Measurements from ENCODE around the gene RASA3. TPM values are rescaled to one million over a fixed set of nuclear protein-coding genes. Genes with fewer than 3 reads are reported as not detected.

RASA3 gene
- total RNA-seq, 1 donor: 78.9 TPM

DNA sequence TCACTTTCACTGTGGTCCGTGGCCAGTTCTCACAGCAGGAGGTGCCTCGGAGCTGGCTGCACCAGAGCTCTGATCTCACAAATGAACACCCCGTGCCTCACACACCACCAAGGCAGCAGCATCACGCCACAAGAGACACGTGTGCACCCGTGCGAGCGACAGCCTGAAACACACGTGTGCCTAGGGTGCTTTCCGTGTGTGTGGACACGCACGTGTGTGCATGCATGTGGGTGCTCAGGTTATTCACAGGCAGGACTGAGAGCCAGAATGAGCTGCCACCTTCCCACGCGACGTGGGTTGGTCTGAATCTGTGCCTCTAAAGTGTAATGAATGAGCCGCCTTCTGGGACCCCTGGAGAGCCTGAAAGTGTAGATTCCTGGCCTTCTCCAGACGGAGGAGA, 90.9 kb downstream of the RASA3 start:
- Histone ChIP-seq H3K27me3 (ENCODE audit: insufficient read depth, low read length) (no peaks in the 10 kb centered on the region), H3K4me3 (ENCODE audit: low read length) (no peak overlapping the region), H3K4me1 (ENCODE audit: insufficient read depth, low read length) (peaks cover 31% of the 10 kb centered on the region), H3K9me3 (ENCODE audit: low read depth, low read length) (no peaks in the 10 kb centered on the region)

GRCh38 chr13:114039471-114040141, 92.8 kb downstream of the RASA3 start:
- Histone ChIP-seq H3K4me3 (ENCODE audit: low read length) (no peak overlapping the region), H3K27me3 (ENCODE audit: insufficient read depth, low read length) (no peaks in the 10 kb centered on the region), H3K4me1 (ENCODE audit: insufficient read depth, low read length) (peaks cover 29% of the 10 kb centered on the region), H3K9me3 (ENCODE audit: low read depth, low read length) (no peaks in the 10 kb centered on the region)

DNA sequence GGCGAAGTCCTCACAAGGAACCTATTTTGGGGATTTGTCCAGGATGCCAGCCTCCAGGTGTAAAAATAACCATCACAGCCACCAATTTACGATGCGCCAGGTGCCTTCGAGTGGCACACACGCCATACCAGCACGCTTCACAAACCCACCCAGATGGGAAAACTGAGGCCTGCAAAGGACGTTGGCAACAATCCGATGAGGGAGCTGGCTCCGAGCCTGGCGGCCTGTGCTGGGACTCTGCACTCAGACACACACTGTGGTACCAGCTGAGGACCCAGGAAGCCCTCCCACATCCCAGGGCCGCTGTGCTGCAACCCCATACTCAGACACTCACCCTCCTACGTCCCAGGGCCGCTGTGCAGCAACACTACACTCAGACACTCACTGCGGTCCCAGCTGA, 93.5 kb downstream of the RASA3 start:
- H3K27me3 ChIP-seq (ENCODE audit: insufficient read depth, low read length): no peaks in the 10 kb centered on the region
- no peak overlapping the region for H3K4me3 ChIP-seq (ENCODE audit: low read length)
- H3K9me3 ChIP-seq (ENCODE audit: low read depth, low read length): no peaks in the 10 kb centered on the region
- peaks cover 27% of the 10 kb centered on the region for H3K4me1 ChIP-seq (ENCODE audit: insufficient read depth, low read length)

- Histone ChIP-seq H3K4me3 (ENCODE audit: low read length) (no peak overlapping the region), H3K4me1 (ENCODE audit: insufficient read depth, low read length) (peaks cover 24% of the 10 kb centered on the region), H3K9me3 (ENCODE audit: low read depth, low read length) (no peaks in the 10 kb centered on the region), H3K27me3 (ENCODE audit: insufficient read depth, low read length) (no peaks in the 10 kb centered on the region)
Observed at GRCh38 chr13:114038211-114038613, 94.2 kb downstream of the RASA3 start.

- Histone ChIP-seq H3K9me3 (ENCODE audit: low read depth, low read length) (no peaks in the 10 kb centered on the region), H3K4me1 (ENCODE audit: insufficient read depth, low read length) (peaks cover 20% of the 10 kb centered on the region), H3K27me3 (ENCODE audit: insufficient read depth, low read length) (no peaks in the 10 kb centered on the region), H3K4me3 (ENCODE audit: low read length) (no peak overlapping the region)
Observed at GRCh38 chr13:114037674-114038073, 94.7 kb downstream of the RASA3 start.

- H3K27me3 ChIP-seq (ENCODE audit: insufficient read depth, low read length): no peaks in the 10 kb centered on the region
- no peaks in the 10 kb centered on the region for H3K9me3 ChIP-seq (ENCODE audit: low read depth, low read length)
- no peak overlapping the region for H3K4me3 ChIP-seq (ENCODE audit: low read length)
- H3K4me1 ChIP-seq (ENCODE audit: insufficient read depth, low read length): peaks cover 20% of the 10 kb centered on the region
Observed at GRCh38 chr13:114035583-114036531, 96.6 kb downstream of the RASA3 start.

DNA sequence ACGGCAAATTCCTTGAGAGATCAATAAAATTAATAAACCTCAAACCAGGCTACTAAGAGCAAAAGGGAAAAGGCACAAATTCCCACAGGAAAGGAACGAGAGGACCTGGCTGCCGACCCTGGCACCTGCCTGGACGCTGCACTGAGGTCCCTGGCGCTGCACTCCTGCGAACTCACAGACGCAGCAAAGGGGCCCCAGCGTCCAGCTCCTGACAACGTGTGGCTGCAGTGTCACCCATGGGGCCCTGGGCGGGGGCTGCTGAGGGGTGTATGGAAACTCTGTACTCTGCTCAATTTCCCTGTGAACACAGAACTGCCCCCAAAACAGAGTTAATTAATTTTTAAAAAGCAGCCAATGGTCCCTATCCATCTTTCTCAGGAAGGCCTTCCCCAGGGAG, 97.2 kb downstream of the RASA3 start:
- H3K27me3 ChIP-seq (ENCODE audit: insufficient read depth, low read length): no peaks in the 10 kb centered on the region
- no peaks in the 10 kb centered on the region for H3K9me3 ChIP-seq (ENCODE audit: low read depth, low read length)
- no peak overlapping the region for H3K4me3 ChIP-seq (ENCODE audit: low read length)
- peaks cover 20% of the 10 kb centered on the region for H3K4me1 ChIP-seq (ENCODE audit: insufficient read depth, low read length)

DNA sequence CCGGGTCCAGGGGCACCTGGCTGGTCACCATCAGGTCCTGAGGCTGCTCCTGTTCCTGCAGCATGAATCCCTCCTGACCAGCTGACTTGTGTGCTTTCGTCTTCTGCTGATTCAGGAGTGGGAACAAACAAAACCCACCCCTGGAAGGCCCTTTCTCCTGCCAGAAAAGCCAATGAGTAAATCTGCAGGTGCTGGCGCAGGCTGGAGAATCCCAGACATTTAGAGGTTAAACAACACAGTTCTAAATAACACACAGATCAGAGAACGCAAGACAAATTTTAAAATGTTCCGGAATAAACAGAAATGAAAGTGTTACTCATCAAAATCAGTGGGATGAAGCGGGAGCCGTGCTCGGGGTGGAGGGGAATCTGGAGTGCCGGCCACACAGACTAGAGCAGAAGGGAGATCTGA, 97.9 kb downstream of the RASA3 start:
- peaks cover 20% of the 10 kb centered on the region for H3K4me1 ChIP-seq (ENCODE audit: insufficient read depth, low read length)

GRCh38 chr13:114033541-114034315, 98.7 kb downstream of the RASA3 start:
- H3K4me3 ChIP-seq (ENCODE audit: low read length): no peak overlapping the region
- no peaks in the 10 kb centered on the region for H3K9me3 ChIP-seq (ENCODE audit: low read depth, low read length)
- H3K4me1 ChIP-seq (ENCODE audit: insufficient read depth, low read length): peaks cover 20% of the 10 kb centered on the region
- H3K27me3 ChIP-seq (ENCODE audit: insufficient read depth, low read length): no peaks in the 10 kb centered on the region

More for the DNA sequence above, 97.9 kb downstream of the RASA3 start:
- H3K27me3 ChIP-seq (ENCODE audit: insufficient read depth, low read length): no peaks in the 10 kb centered on the region
- no peaks in the 10 kb centered on the region for H3K9me3 ChIP-seq (ENCODE audit: low read depth, low read length)
- no peak overlapping the region for H3K4me3 ChIP-seq (ENCODE audit: low read length)

- Histone ChIP-seq H3K9me3 (ENCODE audit: low read depth, low read length) (no peaks in the 10 kb centered on the region), H3K4me1 (ENCODE audit: insufficient read depth, low read length) (peaks cover 20% of the 10 kb centered on the region), H3K27me3 (ENCODE audit: insufficient read depth, low read length) (no peaks in the 10 kb centered on the region), H3K4me3 (ENCODE audit: low read length) (no peak overlapping the region)
Observed at GRCh38 chr13:114032126-114032799, 100.2 kb downstream of the RASA3 start.

GRCh38 chr13:114031631-114032030, 100.8 kb downstream of the RASA3 start:
- Histone ChIP-seq H3K27me3 (ENCODE audit: insufficient read depth, low read length) (no peaks in the 10 kb centered on the region), H3K4me1 (ENCODE audit: insufficient read depth, low read length) (peaks cover 16% of the 10 kb centered on the region), H3K9me3 (ENCODE audit: low read depth, low read length) (no peaks in the 10 kb centered on the region), H3K4me3 (ENCODE audit: low read length) (no peak overlapping the region)

GRCh38 chr13:114030666-114031610, 101.5 kb downstream of the RASA3 start:
- Histone ChIP-seq H3K9me3 (ENCODE audit: low read depth, low read length) (no peaks in the 10 kb centered on the region), H3K4me3 (ENCODE audit: low read length) (no peak overlapping the region), H3K27me3 (ENCODE audit: insufficient read depth, low read length) (no peaks in the 10 kb centered on the region), H3K4me1 (ENCODE audit: insufficient read depth, low read length) (peaks cover 9% of the 10 kb centered on the region)

DNA sequence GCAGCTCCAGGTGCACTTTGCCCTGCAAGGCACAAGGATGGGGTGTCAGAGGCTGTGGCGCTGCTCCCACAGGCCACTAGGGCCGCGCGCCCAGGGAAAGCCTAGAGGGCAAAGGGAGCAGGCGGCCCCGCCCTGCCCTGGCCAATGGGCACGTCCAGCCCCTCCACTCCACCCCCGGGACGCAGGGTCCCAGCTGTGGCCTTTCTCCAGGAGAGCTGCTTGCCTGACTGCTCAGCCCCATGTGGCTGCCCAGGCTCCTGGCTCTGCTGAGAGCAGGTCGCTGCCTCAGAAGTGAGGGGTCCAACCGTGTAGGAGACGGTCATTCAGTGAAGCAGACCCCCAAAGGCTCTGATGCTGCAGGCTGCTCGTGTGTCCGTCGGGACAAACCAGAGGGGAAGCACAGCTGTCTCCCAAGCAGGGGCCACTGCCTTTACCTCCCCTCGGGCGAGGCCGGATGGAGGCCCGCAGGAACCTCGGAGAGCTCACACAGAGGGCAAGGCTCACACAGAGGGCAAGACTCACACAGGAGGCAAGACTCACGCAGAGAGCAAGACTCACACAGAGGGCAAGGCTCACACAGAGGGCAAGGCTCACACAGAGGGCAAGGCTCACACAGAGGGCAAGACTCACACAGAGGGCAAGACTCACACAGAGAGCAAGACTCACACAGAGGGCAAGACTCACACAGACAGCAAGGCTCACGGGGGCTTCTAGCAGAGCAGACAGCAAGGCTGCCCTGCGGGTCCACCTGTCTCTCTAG, 102.4 kb downstream of the RASA3 start:
- H3K27me3 ChIP-seq (ENCODE audit: insufficient read depth, low read length): no peaks in the 10 kb centered on the region
- peaks cover under 1% of the 10 kb centered on the region for H3K4me1 ChIP-seq (ENCODE audit: insufficient read depth, low read length)
- H3K4me3 ChIP-seq (ENCODE audit: low read length): no peak overlapping the region
- H3K9me3 ChIP-seq (ENCODE audit: low read depth, low read length): no peaks in the 10 kb centered on the region

Measured in mononuclear cell (primary cell).